GM19043 (cell line): Measurements from ENCODE around the gene RAB9B.
"Not testable (repeated sequence)": the region's sequence is repeated elsewhere in the genome, so short reads cannot be mapped to it uniquely, and the experiment has no call there.

ENCODE experiments used
- ATAC-seq: cut with Tn5 transposase; IDR thresholded peaks from one replicate; pipeline ENCODE4 v1.9.1; 2021; ENCODE audit warnings: low read depth; ENCODE audit not compliant: unreplicated experiment

RAB9B gene, protein sequence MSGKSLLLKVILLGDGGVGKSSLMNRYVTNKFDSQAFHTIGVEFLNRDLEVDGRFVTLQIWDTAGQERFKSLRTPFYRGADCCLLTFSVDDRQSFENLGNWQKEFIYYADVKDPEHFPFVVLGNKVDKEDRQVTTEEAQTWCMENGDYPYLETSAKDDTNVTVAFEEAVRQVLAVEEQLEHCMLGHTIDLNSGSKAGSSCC

GRCh38 chrX:103831803-103832544 is at the start of gene RAB9B:
RAB9B (minus strand) TSS chrX:103832257; CDS start chrX:103825784, 6,473 bp downstream.
- ATAC-seq = peak; percentile 86

GRCh38 chrX:103879339-103879738 is 47.3 kb upstream of the RAB9B start:
- ATAC-seq = no peak

DNA sequence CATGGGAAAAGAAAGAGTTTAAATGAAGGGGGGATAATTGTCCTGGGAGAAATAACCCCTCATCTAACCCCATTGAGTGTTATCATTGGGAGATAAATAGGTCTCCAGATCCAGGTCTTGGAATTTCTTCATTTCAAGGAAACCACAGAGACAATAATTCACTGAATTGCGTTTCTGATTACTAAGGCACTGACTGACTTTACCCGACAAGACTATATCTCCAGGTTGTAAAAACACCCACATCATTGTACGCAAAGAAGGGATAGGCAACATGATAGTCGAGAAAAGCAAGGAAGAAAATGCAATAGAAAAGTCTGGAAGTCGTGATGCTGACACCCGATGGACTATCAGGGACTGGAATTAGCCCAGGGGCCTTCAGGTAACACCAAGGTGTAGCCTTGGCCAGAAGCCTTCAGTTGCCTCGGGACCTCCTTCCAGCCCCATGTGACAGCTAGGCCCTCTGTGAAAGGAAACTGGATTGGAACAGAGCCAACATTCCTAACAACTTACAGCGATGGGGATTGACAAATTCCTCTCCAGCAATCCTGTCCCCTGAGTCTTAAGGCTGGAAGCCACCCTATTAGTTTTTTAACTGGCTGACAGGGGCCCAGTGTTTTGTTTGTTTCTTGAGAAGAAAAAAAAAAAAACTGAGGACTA is 46.5 kb upstream of the RAB9B start:
- no peak for ATAC-seq

GRCh38 chrX:103877571-103877970 is 45.5 kb upstream of the RAB9B start:
- no peak for ATAC-seq

- ATAC-seq = no peak
Observed at GRCh38 chrX:103864886-103865534, 33.0 kb upstream of the RAB9B start.

GRCh38 chrX:103864149-103864548 is 32.1 kb upstream of the RAB9B start:
- ATAC-seq = no peak

GRCh38 chrX:103861200-103861599 is 29.1 kb upstream of the RAB9B start:
- ATAC-seq = no peak

GRCh38 chrX:103849558-103849957 is 17.5 kb upstream of the RAB9B start:
- ATAC-seq = no peak

- no peak for ATAC-seq
Observed at GRCh38 chrX:103847174-103847870, 15.3 kb upstream of the RAB9B start.

- no peak for ATAC-seq
Observed at GRCh38 chrX:103846386-103846785, 14.3 kb upstream of the RAB9B start.

DNA sequence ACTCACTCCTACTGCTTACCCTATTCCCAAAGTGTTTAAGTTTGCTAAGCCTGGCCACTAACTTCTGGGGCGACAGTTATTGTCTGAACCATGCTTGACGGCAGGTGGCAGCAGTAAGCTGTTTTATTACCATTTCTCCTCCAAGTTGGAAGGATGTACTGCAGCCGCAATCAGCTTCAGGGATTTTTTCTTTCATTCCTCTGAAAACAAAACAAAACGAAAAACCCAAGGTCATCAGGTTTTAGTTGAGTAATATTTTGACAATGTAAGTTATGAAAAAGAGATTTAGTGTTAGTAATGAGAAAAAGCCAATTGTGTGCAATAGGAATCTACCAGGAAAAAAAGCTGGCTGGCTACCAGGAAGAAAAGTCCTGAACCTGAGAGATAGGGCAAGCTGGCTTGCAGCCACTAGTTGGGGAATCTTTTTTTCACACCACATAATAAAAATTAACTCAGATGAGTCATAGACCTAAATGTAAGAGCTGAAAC is 13.2 kb upstream of the RAB9B start:
- peak; percentile 86 for ATAC-seq

- no peak for ATAC-seq
Observed at GRCh38 chrX:103839404-103839803, 7.3 kb upstream of the RAB9B start.

GRCh38 chrX:103831342-103831802 is 685 bp downstream of the RAB9B start:
- no peak for ATAC-seq

DNA sequence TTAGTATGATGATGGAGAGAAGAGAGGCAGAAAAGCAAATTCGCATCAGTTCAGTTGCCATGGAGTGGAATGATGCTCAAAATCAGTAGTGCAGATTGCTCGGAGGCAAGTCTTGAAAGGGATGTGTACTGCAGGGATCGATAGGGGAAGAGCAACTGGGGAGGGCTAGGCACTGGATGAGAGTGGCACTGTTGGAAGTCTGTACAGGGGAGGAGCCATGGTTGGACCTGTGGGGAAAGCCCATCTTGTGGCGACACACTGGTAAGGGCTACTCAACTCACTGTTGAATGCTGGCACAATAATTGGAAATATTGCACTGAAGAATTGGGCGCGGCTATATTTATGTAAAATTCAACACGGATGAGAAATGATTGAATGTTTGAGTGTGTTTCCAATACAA is 1.2 kb downstream of the RAB9B start:
- no peak for ATAC-seq

DNA sequence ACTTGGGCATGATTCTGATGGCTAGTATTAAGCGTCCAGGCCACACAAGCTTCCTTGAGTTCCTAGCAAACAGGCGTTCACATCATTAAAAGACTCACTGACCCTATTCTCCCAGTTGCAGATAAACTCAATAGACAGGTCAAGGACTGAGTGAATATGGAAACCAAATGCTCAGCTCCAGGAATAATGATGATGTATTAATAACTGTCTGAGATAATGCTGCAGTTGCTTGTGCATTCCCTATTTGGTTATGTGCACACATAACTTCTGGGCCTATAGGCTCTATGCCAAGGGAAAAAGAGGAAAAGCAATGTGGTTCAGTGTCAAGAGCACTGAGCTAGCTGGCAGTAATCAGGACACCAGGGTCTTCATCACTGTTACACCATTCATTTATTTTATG is 3.5 kb downstream of the RAB9B start:
- ATAC-seq = no peak

GRCh38 chrX:103825881-103826280 is 6.2 kb downstream of the RAB9B start:
- no peak for ATAC-seq

- no peak for ATAC-seq
Observed at GRCh38 chrX:103823591-103823990, 8.5 kb downstream of the RAB9B start.

DNA sequence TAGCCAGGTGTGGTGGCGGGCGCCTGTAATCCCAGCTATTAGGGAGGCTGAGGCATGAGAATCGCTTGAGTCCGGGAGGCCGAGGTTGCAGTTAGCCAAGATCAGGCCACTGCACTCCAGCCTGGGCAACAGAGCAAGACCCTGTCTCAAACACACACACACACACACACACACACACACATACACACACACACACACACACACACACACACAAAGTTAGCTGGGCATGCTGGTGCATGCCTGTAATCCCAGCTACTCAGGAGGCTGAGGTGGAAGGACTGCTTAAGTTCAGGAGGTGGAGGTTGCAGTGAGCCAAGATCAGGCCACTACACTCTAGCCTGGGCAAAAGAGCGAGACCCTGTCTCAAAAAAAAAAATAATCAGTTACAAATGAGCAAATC is 11.3 kb downstream of the RAB9B start:
- ATAC-seq = not testable (repeated sequence)

GRCh38 chrX:103818842-103819619 is 13.0 kb downstream of the RAB9B start:
- ATAC-seq = no peak

DNA sequence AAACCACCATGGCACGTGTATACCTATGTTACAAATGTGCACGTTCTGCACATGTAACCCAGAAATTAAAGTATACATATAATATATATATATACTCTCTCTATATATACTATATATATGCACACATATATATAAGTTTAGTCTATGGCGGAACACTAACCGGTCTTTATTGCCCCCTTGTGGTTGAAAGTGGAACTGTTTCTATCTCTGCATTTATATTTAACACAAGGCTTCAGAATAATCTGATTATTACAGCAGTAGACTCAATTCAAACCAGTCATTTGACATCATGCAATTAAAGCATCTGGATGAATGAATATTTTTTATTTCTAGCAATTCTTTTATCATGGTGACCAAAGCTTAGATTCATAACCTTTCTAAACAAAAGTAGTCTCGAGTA is 14.6 kb downstream of the RAB9B start:
- ATAC-seq = no peak
